LNCaP clone FGC (cell line): ENCODE data around the gene STK39.
A peak's percentile ranks its signal among the peaks of the same experiment; 100 is the strongest.
"Not testable (repeated sequence)": the region's sequence is repeated elsewhere in the genome, so short reads cannot be mapped to it uniquely, and the experiment has no call there.

Experiments
- DNase-seq: peaks from one replicate; pipeline ENCODE4 v3.0.0-alpha.2; 2011; ENCODE audit warnings: low read depth
- H3K4me3 ChIP-seq: 2 replicates; pipeline ENCODE4 v1.5.1; 2011; ENCODE audit warnings: mild to moderate bottlenecking, low read depth, low read length, control low read depth
- CTCF ChIP-seq: IDR thresholded peaks from 2 replicates; pipeline ENCODE4 v1.5.1; 2012; ENCODE audit warnings: mild to moderate bottlenecking; ENCODE audit not compliant: control insufficient read depth, insufficient read depth; ENCODE audit errors: extremely low read depth

STK39 gene

GRCh38 chr2:168090366-168091135 lies 156.8 kb downstream of the STK39 start:
- no peak for DNase-seq
- no peak for TF ChIP-seq CTCF
- H3K4me3 ChIP-seq = no peak overlapping the region

GRCh38 chr2:168089200-168089599 lies 158.2 kb downstream of the STK39 start:
- no peak overlapping the region for H3K4me3 ChIP-seq
- TF ChIP-seq CTCF = no peak
- DNase-seq = no peak

GRCh38 chr2:168087401-168087800 lies 160.0 kb downstream of the STK39 start:
- DNase-seq = peak; percentile 13
- TF ChIP-seq CTCF = no peak
- H3K4me3 ChIP-seq = peak overlapping the region; percentile 28

GRCh38 chr2:168086851-168087250 lies 160.5 kb downstream of the STK39 start:
- no peak for TF ChIP-seq CTCF
- DNase-seq = peak; percentile 98
- peak overlapping the region; percentile 28 for H3K4me3 ChIP-seq

GRCh38 chr2:168085801-168086361 lies 161.5 kb downstream of the STK39 start:
- no peak overlapping the region for H3K4me3 ChIP-seq
- TF ChIP-seq CTCF = no peak
- peak; percentile 23 for DNase-seq

GRCh38 chr2:168084288-168084687 lies 163.1 kb downstream of the STK39 start:
- DNase-seq = no peak
- TF ChIP-seq CTCF = 0 out of 2 replicates have a peak, but pooled peaks have one; percentile 1

GRCh38 chr2:168081452-168081851 lies 165.9 kb downstream of the STK39 start:
- DNase-seq, H3K4me3 ChIP-seq: not testable (repeated sequence)

More at GRCh38 chr2:168084288-168084687, 163.1 kb downstream of the STK39 start:
- no peak overlapping the region for H3K4me3 ChIP-seq
